ENCODE measurements around the gene GPLD1. TPM values are rescaled to one million over a fixed set of nuclear protein-coding genes. Genes with fewer than 3 reads are reported as not detected.
"Not testable (repeated sequence)": the region's sequence is repeated elsewhere in the genome, so short reads cannot be mapped to it uniquely, and the experiment has no call there.

Gene GPLD1
- total RNA-seq, 2 experiments from 2014 or later, result 0.42 to 0.58 TPM

DNA sequence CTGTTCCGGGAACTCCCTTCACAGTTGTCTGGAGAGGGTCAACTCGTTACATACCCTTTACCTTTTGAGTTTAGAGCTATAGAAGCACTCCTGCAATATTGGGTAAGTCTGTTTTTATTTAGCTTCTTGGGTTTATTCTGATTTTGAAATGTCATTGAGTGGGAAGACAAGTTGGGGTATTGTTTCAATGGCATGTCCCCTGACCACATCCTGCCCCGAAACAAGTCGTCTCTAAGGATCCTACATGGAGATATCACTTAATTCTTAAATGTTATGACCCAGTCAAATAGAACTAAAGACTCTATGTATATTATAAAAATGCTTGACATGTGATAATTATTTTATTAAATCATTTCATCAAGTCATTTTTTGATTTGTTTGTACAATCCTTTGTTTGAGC lies 77.1 kb downstream of the GPLD1 start:
- no peak for ATAC-seq
- H3K27ac Mint-ChIP-seq, result no peak overlapping the region

GRCh38 chr6:24410622-24411021 lies 78.8 kb downstream of the GPLD1 start:
- Mint-ChIP-seq H3K4me1 (peaks cover 3% of the 10 kb centered on the region), H3K4me3 (no peak overlapping the region), H3K36me3 (peaks cover 34% of the 10 kb centered on the region), H3K27ac (no peak overlapping the region), H3K9me3 (ENCODE audit: low read depth) (no peaks in the 10 kb centered on the region), H3K27me3 (no peaks in the 10 kb centered on the region)
- CTCF ChIA-PET, result no interaction called here
- no peak for ATAC-seq
- DNase-seq, result no peak

More for the DNA sequence above, 77.1 kb downstream of the GPLD1 start:
- H3K4me1 Mint-ChIP-seq, result peaks cover 3% of the 10 kb centered on the region
- peaks cover 39% of the 10 kb centered on the region for H3K36me3 Mint-ChIP-seq
- H3K9me3 Mint-ChIP-seq (ENCODE audit: low read depth), result no peaks in the 10 kb centered on the region
- no peaks in the 10 kb centered on the region for H3K27me3 Mint-ChIP-seq
- CTCF ChIA-PET, result no interaction called here
- no peak for DNase-seq
- no peak overlapping the region for H3K4me3 Mint-ChIP-seq

- CTCF ChIA-PET, result interaction anchor here (1.2 kb wide), 1 partner anchor 24 kb away, joined by 3 read pairs; no protein-coding TSS in a partner anchor
These were observed 80.5 kb downstream of the GPLD1 start for GRCh38 chr6:24408719-24409410.

DNA sequence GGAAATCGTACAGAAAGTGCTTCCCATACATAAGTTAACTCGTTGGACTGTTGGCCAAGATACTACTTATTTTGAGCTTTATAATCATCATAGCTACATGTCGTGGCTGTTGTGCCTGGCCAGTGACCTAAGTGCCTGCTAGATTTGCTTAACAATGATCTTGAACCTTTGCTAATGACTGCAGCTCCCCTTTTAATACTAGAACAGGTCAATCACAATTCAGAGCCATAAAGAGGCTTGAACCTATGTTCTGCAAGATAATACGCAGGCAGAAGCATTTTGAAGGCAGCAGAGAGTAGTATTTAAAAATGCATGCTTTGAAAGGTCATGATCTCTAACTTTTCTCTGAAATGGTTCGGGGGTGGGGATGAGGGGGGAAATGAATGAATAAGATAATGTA lies 84.1 kb downstream of the GPLD1 start:
- DNase-seq (no peak), ATAC-seq (no peak)
- no peak overlapping the region for H3K27ac Mint-ChIP-seq
- H3K9me3 Mint-ChIP-seq (ENCODE audit: low read depth), result no peaks in the 10 kb centered on the region
- H3K4me3 Mint-ChIP-seq, result no peak overlapping the region
- CTCF ChIA-PET, result no interaction called here
- peaks cover 19% of the 10 kb centered on the region for H3K36me3 Mint-ChIP-seq
- H3K27me3 Mint-ChIP-seq, result peaks cover 6% of the 10 kb centered on the region
- H3K4me1 Mint-ChIP-seq, result peaks cover 34% of the 10 kb centered on the region

More at GRCh38 chr6:24408719-24409410, 80.5 kb downstream of the GPLD1 start:
- peaks cover 18% of the 10 kb centered on the region for H3K4me1 Mint-ChIP-seq
- DNase-seq (no peak), ATAC-seq (no peak)
- H3K4me3 Mint-ChIP-seq, result no peak overlapping the region
- no peaks in the 10 kb centered on the region for H3K27me3 Mint-ChIP-seq
- peaks cover 36% of the 10 kb centered on the region for H3K36me3 Mint-ChIP-seq
- H3K27ac Mint-ChIP-seq, result no peak overlapping the region
- H3K9me3 Mint-ChIP-seq (ENCODE audit: low read depth), result no peaks in the 10 kb centered on the region

- peaks cover 34% of the 10 kb centered on the region for H3K4me1 Mint-ChIP-seq
- peak overlapping the region; percentile 93 for H3K4me3 Mint-ChIP-seq
- no peak for ATAC-seq
- CTCF ChIA-PET, result interaction anchor here (0.9 to 1.6 kb wide), 3 partner anchors 10 to 45 kb away, joined by 4 to 5 read pairs (median 4); partner anchors contain the start of gene DCDC2
- peaks cover 16% of the 10 kb centered on the region for H3K27me3 Mint-ChIP-seq
- DNase-seq, result no peak
- no peaks in the 10 kb centered on the region for H3K9me3 Mint-ChIP-seq (ENCODE audit: low read depth)
- peaks cover 10% of the 10 kb centered on the region for H3K36me3 Mint-ChIP-seq
- peak overlapping the region; percentile 73 for H3K27ac Mint-ChIP-seq
These were observed 85.9 kb downstream of the GPLD1 start for GRCh38 chr6:24403501-24403824.

DNA sequence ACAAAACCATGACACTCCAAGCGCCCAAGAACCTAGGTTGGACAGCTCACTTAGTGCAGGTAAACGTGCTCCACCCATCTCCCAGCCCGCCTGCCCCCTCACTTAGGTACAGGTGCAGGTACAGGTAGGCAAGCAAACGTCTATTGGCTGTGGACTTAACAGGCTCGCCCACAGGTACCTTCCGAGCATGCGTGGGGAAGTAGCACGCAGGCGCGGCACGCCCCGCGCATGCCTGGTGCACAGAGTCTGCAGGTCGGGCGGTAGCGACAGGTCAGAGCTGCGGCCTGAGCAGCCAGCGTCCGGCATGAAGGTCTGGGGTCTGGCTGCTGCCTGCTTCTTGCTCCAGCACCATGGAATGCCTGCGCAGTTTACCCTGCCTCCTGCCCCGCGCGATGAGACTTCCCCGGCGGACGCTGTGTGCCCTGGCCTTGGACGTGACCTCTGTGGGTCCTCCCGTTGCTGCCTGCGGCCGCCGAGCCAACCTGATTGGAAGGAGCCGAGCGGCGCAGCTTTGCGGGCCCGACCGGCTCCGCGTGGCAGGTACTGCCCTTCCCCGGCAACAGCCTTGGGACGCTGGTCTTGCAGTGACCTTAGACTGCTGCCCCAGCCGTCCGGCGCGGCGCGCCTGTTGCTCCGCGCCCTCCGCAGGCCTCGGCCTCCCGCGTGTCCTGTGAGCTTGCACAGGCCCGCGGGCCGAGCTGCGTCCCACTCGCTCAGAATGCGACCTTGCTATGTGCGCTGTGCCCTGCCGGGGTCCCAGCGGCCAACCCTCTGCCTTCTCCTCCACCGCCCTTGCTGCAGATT lies 86.5 kb downstream of the GPLD1 start, which contains the start of gene MRS2:
MRS2 (plus strand) TSS at position 240 of the 804 bp plus-strand sequence; CDS start at position 351, 111 bp downstream.
- peaks cover 34% of the 10 kb centered on the region for H3K4me1 Mint-ChIP-seq
- H3K9me3 Mint-ChIP-seq (ENCODE audit: low read depth), result no peaks in the 10 kb centered on the region
- ATAC-seq (peak; percentile 97), DNase-seq (peak; percentile 80)
- peaks cover 17% of the 10 kb centered on the region for H3K27me3 Mint-ChIP-seq
- CTCF ChIA-PET, result interaction anchor here (0.6 to 1.6 kb wide), 5 partner anchors 11 to 120 kb away, joined by 3 to 5 read pairs (median 4); partner anchors contain the start of gene DCDC2
- peak within 1 kb of the TSS; percentile 93 for H3K4me3 Mint-ChIP-seq
- peaks cover 9% of the 10 kb centered on the region for H3K36me3 Mint-ChIP-seq
- H3K27ac Mint-ChIP-seq, result peak within 1 kb of the TSS; percentile 73

GRCh38 chr6:24401458-24401857 lies 87.9 kb downstream of the GPLD1 start:
- DNase-seq (no peak), ATAC-seq (no peak)
- Mint-ChIP-seq H3K27me3 (peaks cover 24% of the 10 kb centered on the region), H3K36me3 (peaks cover 9% of the 10 kb centered on the region), H3K27ac (no peak overlapping the region), H3K4me3 (no peak overlapping the region), H3K9me3 (ENCODE audit: low read depth) (no peaks in the 10 kb centered on the region), H3K4me1 (peaks cover 34% of the 10 kb centered on the region)
- CTCF ChIA-PET, result no interaction called here

DNA sequence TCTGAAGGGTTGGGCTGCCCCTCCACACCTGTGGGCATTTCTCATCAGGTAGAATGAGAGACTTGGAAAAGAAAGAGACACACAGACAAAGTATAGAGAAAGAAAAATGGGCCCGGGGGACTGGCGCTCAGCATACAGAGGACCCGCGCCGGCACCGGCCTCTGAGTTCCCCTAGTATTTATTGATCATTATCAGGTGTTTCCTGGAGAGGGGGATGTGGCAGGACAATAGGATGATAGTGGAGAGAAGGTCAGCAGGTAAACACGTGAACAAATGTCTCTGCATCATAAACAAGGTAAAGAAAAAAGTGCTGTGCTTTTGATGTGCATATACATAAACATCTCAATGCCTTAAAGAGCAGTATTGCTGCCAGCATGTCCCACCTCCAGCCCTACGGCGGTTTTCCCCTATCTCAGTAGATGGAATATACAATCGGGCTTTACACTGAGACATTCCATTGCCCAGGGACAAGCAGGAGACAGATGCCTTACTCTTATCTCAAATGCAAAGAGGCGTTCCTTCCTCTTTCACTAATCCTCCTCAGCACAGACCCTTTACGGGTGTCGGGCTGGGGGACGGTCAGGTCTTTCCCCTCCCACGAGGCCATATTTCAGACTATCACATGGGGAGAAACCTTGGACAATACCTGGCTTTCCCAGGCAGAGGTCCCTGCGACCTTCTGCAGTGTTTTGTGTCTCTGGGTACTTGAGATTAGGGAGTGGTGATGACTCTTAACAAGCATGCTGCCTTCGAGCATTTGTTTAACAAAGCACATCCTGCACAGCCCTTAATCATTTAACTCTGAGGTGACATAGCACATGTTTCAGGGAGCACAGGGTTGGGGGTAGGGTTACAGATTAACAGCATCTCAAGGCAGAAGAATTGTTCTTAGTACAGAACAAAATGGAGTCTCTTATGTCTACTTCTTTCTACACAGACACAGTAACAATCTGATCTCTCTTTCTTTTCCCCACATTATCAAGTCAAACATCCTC lies 89.0 kb downstream of the GPLD1 start:
- H3K9me3 Mint-ChIP-seq (ENCODE audit: low read depth); H3K27ac Mint-ChIP-seq; ATAC-seq; H3K4me3 Mint-ChIP-seq; DNase-seq; H3K36me3 Mint-ChIP-seq: not testable (repeated sequence)
- Mint-ChIP-seq H3K4me1 (peaks cover 32% of the 10 kb centered on the region), H3K27me3 (peaks cover 29% of the 10 kb centered on the region)
- CTCF ChIA-PET, result interaction anchor here (0.6 kb wide), 1 partner anchor 882 kb away, joined by 4 read pairs; no protein-coding TSS in a partner anchor

- CTCF ChIA-PET, result no interaction called here
- peaks cover 31% of the 10 kb centered on the region for H3K27me3 Mint-ChIP-seq
- no peaks in the 10 kb centered on the region for H3K36me3 Mint-ChIP-seq
- H3K4me3 Mint-ChIP-seq, result no peak overlapping the region
- DNase-seq (no peak), ATAC-seq (no peak)
- H3K4me1 Mint-ChIP-seq, result peaks cover 11% of the 10 kb centered on the region
- no peak overlapping the region for H3K27ac Mint-ChIP-seq
- H3K9me3 Mint-ChIP-seq (ENCODE audit: low read depth), result no peaks in the 10 kb centered on the region
These were observed 91.7 kb downstream of the GPLD1 start for GRCh38 chr6:24397631-24398030.

DNA sequence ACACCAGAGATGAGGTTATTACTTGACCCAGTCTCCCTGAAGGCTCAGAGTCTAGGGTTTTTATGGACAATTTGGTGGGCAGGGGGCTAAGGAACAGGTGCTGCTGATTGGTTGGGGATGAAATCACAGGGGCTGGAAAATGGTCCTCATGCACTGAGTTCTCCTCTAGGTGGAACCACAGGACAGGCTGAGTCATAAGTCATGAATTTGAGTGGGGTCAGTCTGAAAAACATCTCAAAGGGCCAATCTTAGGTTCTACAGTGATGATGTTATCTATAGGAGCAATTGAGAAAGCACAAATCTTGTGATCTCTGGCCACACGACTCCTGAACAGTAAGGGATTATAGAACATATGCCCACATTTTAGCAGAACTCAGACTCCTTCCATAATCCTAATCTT lies 92.6 kb downstream of the GPLD1 start:
- Mint-ChIP-seq H3K27me3 (peaks cover 31% of the 10 kb centered on the region), H3K9me3 (ENCODE audit: low read depth) (no peaks in the 10 kb centered on the region), H3K4me3 (no peak overlapping the region), H3K4me1 (peaks cover 5% of the 10 kb centered on the region), H3K27ac (no peak overlapping the region), H3K36me3 (no peaks in the 10 kb centered on the region)
- DNase-seq, result no peak
- CTCF ChIA-PET, result no interaction called here
- ATAC-seq, result no peak

DNA sequence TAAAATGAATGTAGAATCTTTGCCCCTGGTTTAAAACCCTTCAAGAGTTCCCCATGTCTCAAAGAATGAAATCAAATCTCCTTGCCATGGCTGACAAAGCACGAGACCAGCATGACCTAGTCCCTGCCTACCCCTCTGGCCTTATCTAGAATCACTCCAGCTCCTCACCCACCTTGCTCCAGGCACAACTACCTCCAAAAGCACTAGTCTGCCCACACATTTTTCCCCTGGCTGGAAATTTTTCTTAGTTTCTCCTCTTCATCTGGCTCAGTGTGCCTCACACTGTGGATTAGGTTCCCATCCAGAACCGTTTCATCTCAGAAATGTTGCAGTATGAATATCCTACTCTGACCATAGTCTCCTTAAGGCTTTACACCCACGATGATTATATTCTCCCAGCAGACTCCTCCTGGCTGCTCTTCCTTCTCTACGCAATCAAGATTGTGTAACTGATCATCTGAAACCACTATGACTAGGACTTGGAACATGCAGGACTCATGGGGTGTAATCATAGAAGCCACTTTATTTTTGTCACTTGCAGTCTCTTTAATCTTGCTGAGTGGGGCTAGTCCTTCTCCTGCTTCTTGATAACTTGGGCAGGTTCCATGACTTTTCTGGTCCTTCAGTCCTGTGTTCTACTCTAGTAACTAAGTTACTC lies 94.5 kb downstream of the GPLD1 start:
- ATAC-seq (no peak), DNase-seq (no peak)
- H3K36me3 Mint-ChIP-seq, result no peaks in the 10 kb centered on the region
- CTCF ChIA-PET, result no interaction called here
- H3K27ac Mint-ChIP-seq, result no peak overlapping the region
- H3K27me3 Mint-ChIP-seq, result peaks cover 22% of the 10 kb centered on the region
- no peak overlapping the region for H3K4me3 Mint-ChIP-seq
- H3K4me1 Mint-ChIP-seq, result no peaks in the 10 kb centered on the region
- no peaks in the 10 kb centered on the region for H3K9me3 Mint-ChIP-seq (ENCODE audit: low read depth)

GRCh38 chr6:24394061-24394779 lies 95.2 kb downstream of the GPLD1 start:
- H3K9me3 Mint-ChIP-seq (ENCODE audit: low read depth), result no peaks in the 10 kb centered on the region
- no peak for DNase-seq
- no peaks in the 10 kb centered on the region for H3K36me3 Mint-ChIP-seq
- H3K27me3 Mint-ChIP-seq, result peaks cover 17% of the 10 kb centered on the region
- H3K4me3 Mint-ChIP-seq, result no peak overlapping the region
- no peaks in the 10 kb centered on the region for H3K4me1 Mint-ChIP-seq
- no peak overlapping the region for H3K27ac Mint-ChIP-seq
- CTCF ChIA-PET, result no interaction called here
- no peak for ATAC-seq
